ENCODE data around the gene EPOP.

DNA sequence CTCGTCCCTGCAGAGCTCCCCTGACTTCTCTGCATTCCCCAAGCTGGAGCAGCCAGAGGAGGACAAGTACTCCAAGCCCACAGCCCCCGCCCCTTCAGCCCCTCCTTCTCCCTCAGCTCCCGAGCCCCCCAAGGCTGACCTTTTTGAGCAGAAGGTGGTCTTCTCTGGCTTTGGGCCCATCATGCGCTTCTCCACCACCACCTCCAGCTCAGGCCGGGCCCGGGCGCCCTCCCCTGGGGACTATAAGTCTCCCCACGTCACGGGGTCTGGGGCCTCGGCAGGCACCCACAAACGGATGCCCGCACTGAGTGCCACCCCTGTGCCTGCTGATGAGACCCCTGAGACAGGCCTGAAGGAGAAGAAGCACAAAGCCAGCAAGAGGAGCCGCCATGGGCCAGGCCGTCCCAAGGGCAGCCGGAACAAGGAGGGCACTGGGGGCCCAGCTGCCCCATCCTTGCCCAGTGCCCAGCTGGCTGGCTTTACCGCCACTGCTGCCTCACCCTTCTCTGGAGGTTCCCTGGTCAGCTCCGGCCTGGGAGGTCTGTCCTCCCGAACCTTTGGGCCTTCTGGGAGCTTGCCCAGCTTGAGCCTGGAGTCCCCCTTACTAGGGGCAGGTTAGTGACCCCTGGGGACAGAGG, 41.7 kb upstream of the EPOP start:
- TF ChIP-seq, protein P1, sequence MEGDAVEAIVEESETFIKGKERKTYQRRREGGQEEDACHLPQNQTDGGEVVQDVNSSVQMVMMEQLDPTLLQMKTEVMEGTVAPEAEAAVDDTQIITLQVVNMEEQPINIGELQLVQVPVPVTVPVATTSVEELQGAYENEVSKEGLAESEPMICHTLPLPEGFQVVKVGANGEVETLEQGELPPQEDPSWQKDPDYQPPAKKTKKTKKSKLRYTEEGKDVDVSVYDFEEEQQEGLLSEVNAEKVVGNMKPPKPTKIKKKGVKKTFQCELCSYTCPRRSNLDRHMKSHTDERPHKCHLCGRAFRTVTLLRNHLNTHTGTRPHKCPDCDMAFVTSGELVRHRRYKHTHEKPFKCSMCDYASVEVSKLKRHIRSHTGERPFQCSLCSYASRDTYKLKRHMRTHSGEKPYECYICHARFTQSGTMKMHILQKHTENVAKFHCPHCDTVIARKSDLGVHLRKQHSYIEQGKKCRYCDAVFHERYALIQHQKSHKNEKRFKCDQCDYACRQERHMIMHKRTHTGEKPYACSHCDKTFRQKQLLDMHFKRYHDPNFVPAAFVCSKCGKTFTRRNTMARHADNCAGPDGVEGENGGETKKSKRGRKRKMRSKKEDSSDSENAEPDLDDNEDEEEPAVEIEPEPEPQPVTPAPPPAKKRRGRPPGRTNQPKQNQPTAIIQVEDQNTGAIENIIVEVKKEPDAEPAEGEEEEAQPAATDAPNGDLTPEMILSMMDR (IDR thresholded peaks at IDR 0.05) = no peak
- no peak for TF ChIP-seq POLR2A (IDR thresholded peaks at IDR 0.05)
